ENCODE data around the gene PPP2R5E.
"Not testable (repeated sequence)": the region's sequence is repeated elsewhere in the genome, so short reads cannot be mapped to it uniquely, and the experiment has no call there.

The PPP2R5E gene

GRCh38 chr14:63431466-63431865 is 111.7 kb downstream of the PPP2R5E start:
- DNase-seq = no peak

GRCh38 chr14:63428486-63428885 is 114.7 kb downstream of the PPP2R5E start:
- no peak for DNase-seq

- no peak for DNase-seq
These were observed 116.3 kb downstream of the PPP2R5E start for GRCh38 chr14:63426838-63427352.

- no peak for DNase-seq
These were observed 119.3 kb downstream of the PPP2R5E start for GRCh38 chr14:63423889-63424288.

- no peak for DNase-seq
These were observed 119.8 kb downstream of the PPP2R5E start for GRCh38 chr14:63423381-63423780.

GRCh38 chr14:63421919-63422318 is 121.3 kb downstream of the PPP2R5E start:
- no peak for DNase-seq

- DNase-seq = no peak
These were observed 122.0 kb downstream of the PPP2R5E start for GRCh38 chr14:63421226-63421625.

GRCh38 chr14:63418020-63418419 is 125.2 kb downstream of the PPP2R5E start:
- DNase-seq = no peak

GRCh38 chr14:63413009-63413408 is 130.2 kb downstream of the PPP2R5E start:
- DNase-seq = no peak

GRCh38 chr14:63406333-63406732 is 136.8 kb downstream of the PPP2R5E start:
- DNase-seq = no peak

- DNase-seq = no peak
These were observed 137.5 kb downstream of the PPP2R5E start for GRCh38 chr14:63405715-63406114.

GRCh38 chr14:63404906-63405305 is 138.3 kb downstream of the PPP2R5E start:
- no peak for DNase-seq

- DNase-seq = no peak
These were observed 141.5 kb downstream of the PPP2R5E start for GRCh38 chr14:63401646-63402045.

- DNase-seq = no peak
These were observed 144.2 kb downstream of the PPP2R5E start for GRCh38 chr14:63398952-63399351.

GRCh38 chr14:63394841-63395240 is 148.3 kb downstream of the PPP2R5E start:
- no peak for DNase-seq

- DNase-seq = no peak
These were observed 148.7 kb downstream of the PPP2R5E start for GRCh38 chr14:63394432-63394831.

GRCh38 chr14:63393012-63393411 is 150.2 kb downstream of the PPP2R5E start:
- DNase-seq = no peak

- DNase-seq = no peak
These were observed 150.9 kb downstream of the PPP2R5E start for GRCh38 chr14:63392236-63392635.

- no peak for DNase-seq
These were observed 154.3 kb downstream of the PPP2R5E start for GRCh38 chr14:63388766-63389431.

GRCh38 chr14:63387711-63388110 is 155.5 kb downstream of the PPP2R5E start:
- DNase-seq = no peak

GRCh38 chr14:63383776-63384367 is 159.3 kb downstream of the PPP2R5E start:
- no peak for DNase-seq

GRCh38 chr14:63378444-63378843 is 164.7 kb downstream of the PPP2R5E start:
- no peak for DNase-seq

GRCh38 chr14:63375769-63376168 is 167.4 kb downstream of the PPP2R5E start:
- no peak for DNase-seq

GRCh38 chr14:63371613-63372012 is 171.6 kb downstream of the PPP2R5E start:
- DNase-seq = not testable (repeated sequence)

- DNase-seq = no peak
These were observed 172.1 kb downstream of the PPP2R5E start for GRCh38 chr14:63371033-63371432.
